ENCODE data around the gene DNAJB2.

The DNAJB2 gene

GRCh38 chr2:219271021-219271420 is 8.1 kb upstream of the DNAJB2 start:
- TF ChIP-seq POLR2AphosphoS5 (IDR thresholded peaks at IDR 0.05; ENCODE audit: low read depth, low read length) (no peak), POU2F2 (IDR thresholded peaks at IDR 0.05; ENCODE audit: low read depth, low read length) (no peak), POLR2A (IDR thresholded peaks at IDR 0.05; ENCODE audit: low read depth, low read length) (no peak)
- FAIRE-seq = no peak
- DNase-seq (ENCODE audit: insufficient read length, low spot score) = no peak

DNA sequence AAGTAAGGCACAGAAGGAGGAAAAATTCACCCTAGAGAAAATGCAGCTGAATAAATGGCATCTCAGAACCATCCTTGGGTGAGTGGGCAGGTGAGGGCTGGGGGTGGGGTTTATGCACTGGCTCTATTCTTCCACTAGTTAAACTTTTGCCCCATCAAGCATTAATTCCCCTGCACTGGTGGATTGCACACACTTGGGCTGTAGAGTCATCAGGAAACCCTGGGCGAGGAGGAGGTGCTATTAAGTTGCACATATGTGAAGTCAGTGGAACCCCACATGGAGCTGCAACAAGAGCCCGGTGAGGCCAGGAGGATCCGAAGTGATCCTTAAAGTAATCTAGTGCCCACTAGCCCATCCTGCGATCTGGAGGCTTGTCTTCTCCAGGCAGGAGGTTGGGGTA is 6.8 kb upstream of the DNAJB2 start:
- FAIRE-seq (no peak), DNase-seq (ENCODE audit: insufficient read length, low spot score) (no peak)
- TF ChIP-seq SPI1 (IDR thresholded peaks at IDR 0.05; ENCODE audit: low read depth, low read length) = no peak

- no peak for TF ChIP-seq PAX5 (IDR thresholded peaks at IDR 0.05; ENCODE audit: insufficient read depth, low read length, severe bottlenecking)
- TF ChIP-seq POLR2AphosphoS5 (IDR thresholded peaks at IDR 0.05; ENCODE audit: low read depth, low read length) = no peak
- no peak for TF ChIP-seq TAF1 (IDR thresholded peaks at IDR 0.05; ENCODE audit: low read depth, low read length)
- TF ChIP-seq SPI1 (IDR thresholded peaks at IDR 0.05; ENCODE audit: low read depth, low read length) = no peak
- no peak for TF ChIP-seq POU2F2 (IDR thresholded peaks at IDR 0.05; ENCODE audit: low read depth, low read length)
- no peak for TF ChIP-seq POLR2A (IDR thresholded peaks at IDR 0.05; ENCODE audit: low read depth, low read length)
- FAIRE-seq (no peak), DNase-seq (ENCODE audit: insufficient read length, low spot score) (no peak)
Measured at GRCh38 chr2:219272995-219273394, 6.2 kb upstream of the DNAJB2 start.

DNA sequence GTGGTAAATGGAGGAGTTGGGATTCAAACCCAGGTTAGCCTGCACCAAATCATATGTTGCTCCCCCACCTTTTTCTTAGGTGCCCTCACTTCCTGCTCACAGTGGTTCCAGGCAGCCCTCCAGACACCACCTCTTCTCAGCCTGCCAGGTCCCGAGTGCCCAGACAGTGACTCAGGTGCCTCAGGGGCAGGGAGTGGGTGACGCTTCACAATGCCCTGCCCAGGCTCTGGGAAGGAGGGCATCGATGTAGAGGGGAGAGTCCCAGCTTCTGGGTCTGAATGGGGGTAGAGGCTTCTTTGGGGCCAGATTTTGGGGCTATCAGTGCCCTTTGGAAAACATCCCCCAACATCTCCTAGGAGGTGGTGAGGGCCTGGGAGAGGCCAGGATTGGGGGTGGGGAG is 5.2 kb upstream of the DNAJB2 start:
- DNase-seq (ENCODE audit: insufficient read length, low spot score) (no peak), FAIRE-seq (no peak)
- no peak for TF ChIP-seq PAX5 (IDR thresholded peaks at IDR 0.05; ENCODE audit: insufficient read depth, low read length, severe bottlenecking)
- no peak for TF ChIP-seq SPI1 (IDR thresholded peaks at IDR 0.05; ENCODE audit: low read depth, low read length)
- no peak for TF ChIP-seq POLR2A (IDR thresholded peaks at IDR 0.05; ENCODE audit: low read depth, low read length)
- TF ChIP-seq POU2F2 (IDR thresholded peaks at IDR 0.05; ENCODE audit: low read depth, low read length) = no peak
- TF ChIP-seq POLR2AphosphoS5 (IDR thresholded peaks at IDR 0.05; ENCODE audit: low read depth, low read length) = no peak
- no peak for TF ChIP-seq TAF1 (IDR thresholded peaks at IDR 0.05; ENCODE audit: low read depth, low read length)

DNA sequence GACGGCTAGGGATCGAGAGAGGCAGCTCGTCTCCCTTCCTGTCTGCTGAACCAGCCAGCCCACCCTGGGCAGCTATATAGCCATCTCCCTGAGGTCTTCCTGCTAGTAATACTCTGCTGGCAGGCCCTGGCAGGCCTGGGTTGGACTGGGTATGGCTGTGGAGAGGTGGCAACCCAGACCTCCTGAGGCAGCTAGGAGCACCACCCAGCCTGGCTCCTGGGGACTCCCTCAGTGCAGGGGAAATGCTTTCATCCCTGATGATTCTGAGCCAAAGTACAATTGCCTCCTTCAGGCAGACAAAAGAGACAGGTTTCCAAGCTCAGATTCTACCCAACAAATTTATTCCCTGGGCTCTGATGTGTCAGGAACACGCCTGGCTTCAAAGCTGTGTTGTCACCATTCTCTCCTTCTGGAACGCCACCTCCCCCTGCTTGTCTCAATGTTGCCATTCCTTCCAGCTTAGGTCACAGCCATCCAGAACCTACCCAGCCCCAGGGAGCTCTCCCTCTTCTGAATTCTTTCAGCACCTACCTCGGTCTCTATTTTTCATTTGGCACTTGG is 4.7 kb upstream of the DNAJB2 start:
- FAIRE-seq (no peak), DNase-seq (ENCODE audit: insufficient read length, low spot score) (no peak)
- TF ChIP-seq POLR2A (IDR thresholded peaks at IDR 0.05; ENCODE audit: low read depth, low read length) = no peak
- TF ChIP-seq POLR2AphosphoS5 (IDR thresholded peaks at IDR 0.05; ENCODE audit: low read depth, low read length) = no peak
- no peak for TF ChIP-seq TAF1 (IDR thresholded peaks at IDR 0.05; ENCODE audit: low read depth, low read length)
- TF ChIP-seq PAX5 (IDR thresholded peaks at IDR 0.05; ENCODE audit: insufficient read depth, low read length, severe bottlenecking) = no peak
- TF ChIP-seq POU2F2 (IDR thresholded peaks at IDR 0.05; ENCODE audit: low read depth, low read length) = no peak
- no peak for TF ChIP-seq SPI1 (IDR thresholded peaks at IDR 0.05; ENCODE audit: low read depth, low read length)

DNA sequence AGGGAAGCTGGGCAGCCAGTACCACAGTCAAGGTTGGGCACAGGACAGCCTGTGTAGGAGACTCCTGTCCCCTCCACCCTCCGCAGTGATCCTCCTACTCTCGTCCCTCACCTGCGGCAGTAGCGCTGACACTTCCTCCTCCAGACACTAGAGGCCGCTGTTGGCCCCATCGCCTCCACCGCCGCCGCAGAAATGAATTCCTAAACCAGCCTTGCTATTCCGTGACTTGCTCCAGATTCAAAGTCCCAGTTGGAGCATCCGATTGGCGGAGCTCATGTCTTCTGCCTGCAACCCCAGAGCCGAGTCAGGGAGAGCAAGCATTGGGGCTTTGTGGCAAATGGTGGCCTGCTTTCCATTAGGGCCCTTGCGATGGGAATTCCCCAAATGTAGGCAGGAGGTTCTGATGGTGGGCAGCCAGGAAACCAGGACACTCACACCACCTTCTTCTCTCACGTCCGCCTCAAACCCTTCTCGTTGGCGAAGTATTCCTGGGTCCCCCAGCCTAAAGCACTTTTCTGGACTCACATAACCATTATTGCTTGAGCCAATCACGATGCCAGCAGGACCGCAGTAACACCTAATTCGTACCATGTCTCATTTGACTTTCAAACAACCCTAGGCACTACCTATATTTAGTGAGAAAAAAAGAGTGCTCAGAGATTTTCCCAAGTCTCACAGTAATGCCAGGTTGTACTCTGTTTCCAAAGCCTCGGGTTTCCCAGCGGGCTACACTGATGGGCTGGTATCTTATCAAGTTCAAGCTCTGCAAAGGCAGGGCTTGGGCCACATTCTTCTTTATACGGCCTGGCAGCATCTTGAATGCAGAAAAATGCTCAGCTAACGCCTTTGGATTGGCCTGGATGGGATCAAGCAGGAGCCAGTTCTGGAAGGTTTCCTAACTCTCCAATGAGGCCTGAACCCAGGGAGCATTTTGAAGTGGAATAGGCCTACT is 1.2 kb upstream of the DNAJB2 start:
- no peak for TF ChIP-seq POLR2A (IDR thresholded peaks at IDR 0.05; ENCODE audit: low read depth, low read length)
- TF ChIP-seq SPI1 (IDR thresholded peaks at IDR 0.05; ENCODE audit: low read depth, low read length) = peak; percentile 40; the same call in 1 of the 2 replicates
- FAIRE-seq (no peak), DNase-seq (ENCODE audit: insufficient read length, low spot score) (no peak)

DNA sequence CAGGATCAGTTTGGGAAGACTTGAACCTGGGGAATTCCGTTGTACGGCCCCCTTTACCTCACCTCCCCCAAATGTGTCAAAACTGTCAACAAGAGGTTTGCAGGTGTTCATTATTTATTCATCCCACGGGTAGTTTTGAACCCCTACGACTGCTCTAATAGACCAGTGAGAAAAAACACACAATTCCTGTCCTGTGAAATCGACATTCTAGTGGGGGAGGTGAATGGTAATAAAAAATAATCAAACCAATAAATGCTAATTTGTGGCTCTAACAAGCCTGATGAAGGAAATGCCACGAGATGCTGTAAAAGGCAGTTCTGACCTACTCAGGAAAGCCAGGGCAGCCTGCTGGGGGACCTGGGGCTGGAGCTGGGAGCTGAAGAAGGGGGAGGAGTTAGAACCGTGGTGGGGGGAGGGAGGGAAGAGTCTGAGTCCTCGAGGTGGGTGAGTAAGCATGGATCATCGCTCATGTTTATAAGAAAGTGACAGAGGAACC is 463 bp upstream of the DNAJB2 start:
- FAIRE-seq (no peak), DNase-seq (ENCODE audit: insufficient read length, low spot score) (no peak)
- TF ChIP-seq POU2F2 (IDR thresholded peaks at IDR 0.05; ENCODE audit: low read depth, low read length) (0 out of 2 replicates have a peak, but pooled peaks have one; percentile 45), SPI1 (IDR thresholded peaks at IDR 0.05; ENCODE audit: low read depth, low read length) (no peak), POLR2AphosphoS5 (IDR thresholded peaks at IDR 0.05; ENCODE audit: low read depth, low read length) (0 out of 2 replicates have a peak, but pooled peaks have one; percentile 1)

DNA sequence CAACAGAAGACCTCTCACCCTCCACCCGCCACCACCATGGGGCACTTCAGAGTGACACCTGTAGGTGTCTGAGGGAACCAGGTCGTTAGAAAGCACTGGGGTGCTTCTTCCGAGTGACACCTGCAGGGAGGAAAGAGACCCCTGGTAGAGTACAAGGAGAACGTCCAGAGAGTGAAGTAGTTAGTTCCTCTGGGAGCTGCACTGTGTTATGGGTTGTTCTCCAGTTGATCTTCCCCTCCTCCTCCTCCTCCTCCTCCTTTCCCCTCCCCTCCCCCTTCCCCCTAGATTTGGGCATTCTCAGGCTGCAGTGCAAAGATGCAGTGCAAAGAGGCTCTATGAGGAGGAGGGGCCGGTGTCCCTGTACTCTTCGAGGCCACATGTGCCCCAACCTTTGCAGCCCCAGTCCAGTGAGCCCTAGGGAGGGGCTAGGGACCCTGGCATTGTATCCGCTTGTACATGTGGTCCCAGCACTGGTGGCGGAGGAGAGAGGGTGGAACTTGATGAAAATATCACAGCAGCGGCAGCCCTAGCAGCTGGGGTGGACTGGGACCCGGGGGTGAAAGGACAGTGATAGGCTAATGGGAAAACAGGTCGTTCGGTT is 850 bp downstream of the DNAJB2 start:
- FAIRE-seq = no peak

GRCh38 chr2:219280651-219281050 is 1.5 kb downstream of the DNAJB2 start:
- DNase-seq (ENCODE audit: insufficient read length, low spot score) (no peak), FAIRE-seq (no peak)
- TF ChIP-seq POLR2A (IDR thresholded peaks at IDR 0.05; ENCODE audit: low read depth, low read length) = no peak
- no peak for TF ChIP-seq TAF1 (IDR thresholded peaks at IDR 0.05; ENCODE audit: low read depth, low read length)
- TF ChIP-seq POU2F2 (IDR thresholded peaks at IDR 0.05; ENCODE audit: low read depth, low read length) = no peak

More for the DNA sequence above, 850 bp downstream of the DNAJB2 start:
- DNase-seq (ENCODE audit: insufficient read length, low spot score) = peak; percentile 68
- TF ChIP-seq PAX5 (IDR thresholded peaks at IDR 0.05; ENCODE audit: insufficient read depth, low read length, severe bottlenecking) = no peak
- TF ChIP-seq POLR2AphosphoS5 (IDR thresholded peaks at IDR 0.05; ENCODE audit: low read depth, low read length) = no peak
- TF ChIP-seq POU2F2 (IDR thresholded peaks at IDR 0.05; ENCODE audit: low read depth, low read length) = no peak
- TF ChIP-seq TAF1 (IDR thresholded peaks at IDR 0.05; ENCODE audit: low read depth, low read length) = no peak
- TF ChIP-seq POLR2A (IDR thresholded peaks at IDR 0.05; ENCODE audit: low read depth, low read length) = no peak; the same call in 1 of the 2 replicates
- no peak for TF ChIP-seq SPI1 (IDR thresholded peaks at IDR 0.05; ENCODE audit: low read depth, low read length)

- no peak for DNase-seq (ENCODE audit: insufficient read length, low spot score)
- TF ChIP-seq POLR2A (IDR thresholded peaks at IDR 0.05; ENCODE audit: low read depth, low read length) (no peak), POLR2AphosphoS5 (IDR thresholded peaks at IDR 0.05; ENCODE audit: low read depth, low read length) (no peak), POU2F2 (IDR thresholded peaks at IDR 0.05; ENCODE audit: low read depth, low read length) (no peak), SPI1 (IDR thresholded peaks at IDR 0.05; ENCODE audit: low read depth, low read length) (no peak)
- no peak for FAIRE-seq
Measured at GRCh38 chr2:219281588-219281987, 2.4 kb downstream of the DNAJB2 start.
